HG03378 (cell line): ENCODE data around the gene TRA2A.
"Not testable (repeated sequence)": the region's sequence is repeated elsewhere in the genome, so short reads cannot be mapped to it uniquely, and the experiment has no call there.

Source experiments
- ATAC-seq: cut with Tn5 transposase; IDR thresholded peaks from one replicate; pipeline ENCODE4 v1.9.1; 2021; ENCODE audit warnings: mild to moderate bottlenecking, moderate library complexity; ENCODE audit not compliant: unreplicated experiment

Gene TRA2A

DNA sequence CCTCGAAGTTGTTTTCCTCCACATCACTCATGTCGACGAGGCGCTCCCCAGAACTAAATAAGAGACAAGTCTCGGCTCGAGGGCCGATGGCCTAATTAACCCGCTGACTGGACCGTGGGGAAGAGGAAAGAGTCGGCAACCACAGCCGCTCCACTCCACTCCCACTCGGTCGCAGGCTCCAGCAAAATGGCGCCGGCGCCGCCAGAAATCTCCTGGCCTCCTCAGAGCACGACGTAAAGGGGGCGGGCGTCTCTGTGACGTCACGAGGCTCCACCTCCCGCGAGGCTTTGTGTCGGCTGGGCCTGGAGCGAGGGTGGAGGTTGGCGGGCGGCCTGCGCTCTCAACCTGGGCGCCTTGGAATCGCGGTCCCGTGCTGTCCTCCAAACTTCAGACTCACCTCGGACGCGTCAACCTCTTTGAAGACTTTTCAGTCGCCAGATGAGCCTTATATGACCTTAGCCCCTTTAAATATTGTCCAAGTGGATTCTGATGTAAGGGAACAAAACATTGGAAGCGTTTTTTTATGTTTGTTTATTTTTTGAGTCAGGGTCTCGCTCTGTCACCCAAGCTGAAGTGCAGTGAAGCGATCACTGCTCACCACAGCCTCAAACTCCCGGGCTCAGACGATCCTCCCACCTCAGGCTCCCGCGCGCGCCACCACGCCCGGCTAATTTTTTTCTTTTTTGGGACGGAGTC, at the start of gene TRA2A:
TRA2A (minus strand) TSS at position 188 of the 696 bp plus-strand sequence; CDS start at position 31, 157 bp downstream.
- ATAC-seq = peak; percentile 59

DNA sequence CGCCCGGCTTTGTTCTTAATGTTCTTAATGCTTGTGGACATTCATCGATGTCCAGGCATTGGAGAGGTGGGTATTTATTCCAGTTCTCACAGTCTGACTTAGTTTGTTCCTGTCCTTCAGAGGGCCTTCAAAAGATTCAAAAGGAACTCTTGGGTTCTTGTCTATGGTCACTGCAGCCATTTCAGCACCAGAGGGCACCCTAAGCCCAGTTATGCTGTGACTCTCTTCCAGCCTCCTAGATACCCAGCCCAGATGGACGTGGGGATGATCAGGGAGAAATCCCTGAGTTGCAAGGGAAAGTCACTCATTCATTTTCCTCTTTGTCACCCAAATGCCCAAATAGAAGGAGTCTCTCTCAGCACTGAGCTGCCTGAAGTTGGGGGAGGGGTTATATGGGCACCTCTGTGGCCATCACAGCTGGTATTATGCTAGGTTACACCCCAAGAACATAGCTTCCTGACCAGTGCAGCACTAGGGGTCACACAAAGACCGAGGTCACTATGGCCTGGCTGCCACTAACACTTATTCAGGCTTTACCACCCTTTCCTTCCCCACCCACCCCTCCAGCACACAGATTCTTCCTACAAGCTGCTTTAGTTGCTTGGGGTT, 38.9 kb upstream of the TRA2A start:
- peak; percentile 90 for ATAC-seq

DNA sequence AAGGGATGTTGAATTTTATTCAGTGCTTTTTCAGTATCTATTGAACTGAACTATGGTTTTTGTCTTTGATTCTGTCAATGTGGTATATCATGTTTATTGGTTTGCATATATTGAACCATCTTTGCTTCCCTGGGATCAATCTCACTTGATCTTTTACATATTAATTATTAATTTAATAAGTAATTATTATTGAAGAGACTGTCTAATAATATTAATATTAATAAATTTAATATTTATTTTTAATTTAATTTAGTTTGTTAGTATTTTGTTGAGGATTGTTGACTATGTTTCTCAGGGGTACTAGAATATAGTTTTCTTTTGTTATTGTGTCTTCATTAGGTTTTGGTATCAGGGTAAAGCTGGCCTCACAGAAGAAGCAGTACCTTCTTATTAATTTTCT, 26.5 kb upstream of the TRA2A start:
- no peak for ATAC-seq

DNA sequence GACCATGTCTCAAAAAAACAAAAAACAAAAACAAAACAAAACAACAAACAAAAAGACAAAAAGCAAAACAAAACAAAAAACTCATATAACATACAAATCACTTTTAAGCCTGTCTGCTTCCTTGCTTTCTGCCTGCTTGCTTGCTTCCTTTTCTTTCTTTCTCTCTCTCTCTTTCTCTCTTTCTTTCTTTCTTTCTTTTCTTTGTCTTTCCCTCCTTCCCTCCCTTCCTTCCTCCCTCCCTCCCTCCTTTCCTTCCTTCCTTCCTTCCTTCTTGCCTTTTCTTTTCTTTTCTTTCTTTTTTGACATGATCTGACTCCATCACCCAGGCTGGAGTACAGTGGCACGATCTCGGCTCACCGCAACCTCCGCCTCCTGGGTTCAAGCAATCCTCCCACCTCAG, 15.9 kb upstream of the TRA2A start:
- no peak for ATAC-seq

DNA sequence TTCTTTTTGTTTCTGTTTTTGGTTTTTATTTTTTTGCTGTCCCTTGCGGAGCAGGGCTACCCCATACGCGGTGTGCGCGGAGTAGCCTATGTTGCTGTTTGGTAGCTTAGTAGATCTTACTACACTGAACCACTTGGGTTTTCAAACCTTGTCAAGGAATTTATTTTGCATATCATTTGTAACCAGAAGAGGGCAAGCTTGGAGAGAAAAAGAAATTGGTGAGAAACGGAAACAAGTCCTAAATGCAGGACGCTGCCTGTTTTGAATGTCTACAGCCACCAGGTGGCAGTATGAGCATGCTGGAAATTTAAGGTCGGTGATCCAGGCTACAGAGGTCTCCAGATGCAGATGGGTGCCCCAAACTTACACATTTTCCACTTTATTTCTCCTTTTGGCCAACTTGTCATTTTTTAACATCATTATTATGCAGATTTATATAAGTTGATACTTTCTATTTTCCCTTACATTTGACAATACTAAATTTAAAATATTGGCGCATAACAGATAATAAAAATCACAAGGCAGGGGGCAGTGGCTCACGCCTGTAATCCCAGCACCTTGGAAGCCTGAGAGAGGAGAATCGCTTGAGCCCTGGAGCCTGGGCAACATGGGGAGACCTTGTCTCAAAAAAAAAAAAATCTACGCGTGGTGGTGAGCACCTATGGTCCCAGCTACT, 15.3 kb upstream of the TRA2A start:
- ATAC-seq = peak; percentile 67

DNA sequence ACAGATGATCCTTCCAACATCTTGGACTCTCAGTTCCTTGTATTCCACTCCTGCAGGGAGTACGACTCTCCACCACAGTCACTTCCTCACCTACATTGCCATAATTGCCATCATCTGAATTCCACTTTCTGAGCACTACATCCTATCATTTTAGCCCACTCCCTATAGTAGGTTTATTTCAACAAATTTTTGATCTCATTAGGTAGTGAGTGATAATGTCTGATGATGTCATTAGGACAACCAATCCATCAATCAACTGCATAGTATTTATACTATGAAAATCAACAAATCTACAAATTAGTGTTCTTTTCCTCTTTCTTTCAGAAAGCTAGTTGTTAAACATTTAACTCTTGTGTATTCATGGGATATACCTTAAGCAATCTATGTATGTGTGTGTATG, 13.7 kb upstream of the TRA2A start:
- no peak for ATAC-seq

DNA sequence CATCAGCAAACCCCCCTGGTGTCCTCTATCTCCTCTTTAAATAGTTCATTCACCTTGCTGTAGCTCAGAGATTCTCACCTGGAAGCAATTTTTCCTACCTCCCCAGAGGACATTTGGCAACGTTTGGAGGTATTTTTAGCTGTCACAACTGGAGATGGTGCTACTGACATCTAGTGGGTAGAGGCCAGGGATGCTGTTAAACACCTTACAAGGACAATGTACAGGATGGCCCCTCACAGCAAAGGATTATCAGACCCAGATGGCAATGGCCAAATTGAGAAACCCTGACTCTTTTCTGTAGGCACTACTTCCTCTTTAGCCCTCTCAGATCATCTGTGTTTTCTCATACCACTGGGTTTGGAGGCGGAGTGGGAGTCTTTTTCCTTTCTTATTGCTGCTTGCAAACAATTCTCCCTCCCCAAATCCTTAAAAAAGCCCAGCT, 13.2 kb upstream of the TRA2A start:
- peak; percentile 53 for ATAC-seq

DNA sequence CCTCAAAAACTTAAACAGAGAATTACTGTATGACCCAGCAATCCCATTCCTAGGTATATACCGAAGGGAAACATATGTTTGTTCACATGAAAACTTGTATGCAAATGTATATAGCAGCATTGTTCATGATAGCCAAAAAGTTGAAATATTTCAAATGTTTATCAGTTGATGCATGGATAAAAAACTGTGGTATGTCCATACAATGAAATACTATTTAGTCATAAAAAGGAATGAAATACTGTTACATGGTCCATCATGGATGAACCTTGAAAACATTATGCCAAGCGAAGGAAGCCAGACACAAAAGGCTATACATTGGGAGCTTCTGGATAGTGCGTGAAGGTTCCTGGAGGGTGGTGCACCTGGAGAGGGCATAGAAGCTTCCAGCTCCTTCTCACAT, 11.0 kb upstream of the TRA2A start:
- ATAC-seq = no peak

DNA sequence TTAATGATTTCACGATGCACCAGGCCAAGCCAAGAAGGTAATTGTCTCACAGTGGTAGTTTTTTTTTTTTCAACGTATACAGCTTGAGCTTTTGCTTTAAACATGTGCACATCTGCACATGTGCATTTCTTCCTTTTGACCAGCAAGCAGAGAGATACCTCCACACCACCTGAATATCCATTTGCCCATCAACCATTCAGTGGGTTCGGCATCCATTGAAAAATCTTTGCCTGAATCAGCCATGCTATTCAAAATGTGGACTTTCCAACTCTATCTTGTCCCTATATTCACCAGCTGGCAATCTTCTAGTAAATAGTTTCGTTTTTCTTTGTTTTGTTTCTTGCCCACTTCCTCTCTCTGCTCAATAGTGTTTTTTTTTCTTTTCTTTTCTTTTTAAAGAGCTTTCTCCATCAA, 7.7 kb upstream of the TRA2A start:
- ATAC-seq = no peak

DNA sequence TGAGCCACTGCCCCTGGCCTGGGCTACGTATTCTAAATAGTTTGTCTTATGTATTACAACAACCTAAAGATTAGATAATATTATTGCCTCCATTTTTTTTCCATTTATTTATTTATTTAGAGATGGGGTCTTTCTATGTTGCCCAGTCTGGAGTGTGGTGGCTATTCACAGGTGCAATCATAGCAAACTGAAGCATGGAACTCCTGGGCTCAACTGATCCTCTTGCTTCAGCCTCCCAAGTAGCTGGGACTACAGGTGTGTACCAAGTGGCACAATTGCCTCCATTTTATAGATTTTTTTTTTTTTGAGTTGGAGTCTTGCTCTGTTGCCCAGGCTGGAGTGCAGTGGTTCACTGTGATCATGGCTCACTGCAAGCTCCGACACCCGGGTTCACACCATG, 6.5 kb upstream of the TRA2A start:
- ATAC-seq = no peak

DNA sequence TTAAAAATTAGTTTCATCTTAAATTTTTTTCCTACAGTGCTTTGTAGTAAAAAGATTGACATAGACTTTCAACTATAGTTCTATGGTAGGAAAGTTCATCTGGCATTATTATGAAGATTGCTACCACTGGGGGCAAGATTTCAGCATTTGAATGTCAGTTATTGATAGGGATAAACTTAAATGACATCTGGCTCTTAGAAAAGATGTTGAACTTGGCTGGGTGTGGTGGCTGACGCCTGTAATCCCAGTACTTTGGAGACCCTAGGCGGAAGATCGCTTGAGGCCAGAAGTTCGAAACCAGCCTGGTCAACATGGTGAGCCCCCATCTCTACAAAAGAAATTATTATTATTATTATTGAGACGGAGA, 1.4 kb upstream of the TRA2A start:
- ATAC-seq = no peak

DNA sequence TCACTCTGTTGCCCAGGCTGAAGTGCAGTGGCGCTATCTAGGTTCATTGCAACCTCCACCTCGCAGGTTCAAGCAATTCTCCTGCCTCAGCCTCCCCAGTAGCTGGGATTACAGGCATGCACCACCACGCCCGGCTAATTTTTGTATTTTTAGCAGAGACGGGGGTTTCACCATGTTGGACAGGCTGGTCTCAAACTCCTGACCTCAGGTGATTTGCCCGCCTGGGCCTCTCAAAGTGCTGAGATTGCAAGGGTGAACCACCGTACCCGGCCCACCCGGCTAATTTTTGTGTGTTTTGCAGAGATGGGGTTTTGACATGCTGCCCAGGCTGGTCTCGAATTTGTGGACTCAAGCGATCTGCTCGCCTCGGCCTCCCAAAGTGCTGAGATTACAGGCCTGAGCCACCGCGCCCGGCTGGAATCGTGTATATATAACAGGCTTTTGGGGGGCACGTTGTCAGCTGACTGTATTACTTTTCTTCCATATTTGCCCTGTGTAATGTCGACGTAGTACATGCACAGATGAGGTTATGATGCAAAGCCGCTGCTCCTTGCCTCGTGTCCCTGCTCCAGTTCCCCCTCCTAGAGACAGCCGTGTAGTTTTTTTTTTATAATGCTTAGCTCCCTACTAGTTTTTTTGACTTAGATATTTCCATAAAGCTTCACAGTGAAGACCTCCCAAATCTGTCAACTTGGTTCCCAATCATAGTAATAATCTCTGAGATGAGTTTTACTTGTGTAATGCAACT, 883 bp upstream of the TRA2A start:
- no peak for ATAC-seq

DNA sequence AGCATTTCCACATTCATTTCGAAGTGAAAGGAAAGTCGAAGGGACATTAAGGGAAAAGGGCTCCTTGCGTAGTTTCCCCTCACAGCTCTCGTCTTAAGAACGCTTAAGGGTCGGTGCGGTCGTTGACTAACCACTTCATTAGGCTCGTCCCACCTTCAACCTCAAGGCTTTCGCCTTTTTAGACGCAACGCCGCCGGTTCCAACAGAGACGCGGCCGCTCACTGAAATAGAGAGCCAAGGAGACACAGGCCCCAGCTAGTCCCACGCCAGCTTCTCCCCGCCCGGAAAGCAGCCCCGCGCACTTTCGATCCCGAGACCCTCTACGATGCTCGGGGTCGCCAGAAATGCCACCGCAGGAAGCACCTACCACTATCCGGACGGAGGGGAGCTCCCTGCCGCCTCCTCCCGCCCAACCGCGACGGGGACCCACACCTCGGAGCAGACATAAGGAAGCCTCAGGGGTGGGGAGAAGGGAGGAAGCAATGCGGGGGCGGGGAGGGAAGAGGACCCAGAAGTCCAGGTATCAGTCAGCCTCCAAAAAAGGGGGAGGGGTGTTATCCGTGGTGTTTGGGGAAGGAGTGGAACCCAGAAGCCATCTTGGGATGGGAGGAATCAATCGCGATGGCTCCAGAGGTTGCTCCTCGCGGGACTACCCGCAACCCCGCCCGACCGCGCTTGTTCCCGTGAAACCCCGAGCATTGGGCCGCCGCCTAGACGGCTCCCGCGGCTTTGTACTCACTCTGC, 559 bp downstream of the TRA2A start:
- peak; percentile 21 for ATAC-seq

DNA sequence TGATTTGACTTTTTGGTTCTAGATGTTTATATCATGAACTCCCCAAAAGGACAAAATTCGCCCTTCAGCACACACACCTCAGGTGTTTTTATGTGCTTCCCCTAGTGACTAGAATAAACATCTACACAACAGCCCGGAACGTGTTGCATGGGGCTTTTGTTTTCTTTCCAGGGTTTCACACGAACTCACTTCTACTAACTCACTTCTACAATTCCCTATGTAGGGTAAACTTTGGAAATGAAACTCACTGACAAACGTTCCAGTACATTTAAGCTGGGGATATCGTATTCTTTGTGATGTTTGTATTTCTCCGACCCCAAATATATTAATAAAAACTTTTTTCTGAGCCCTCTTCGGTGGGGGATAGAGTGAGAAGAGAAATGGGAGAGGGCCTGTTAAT, 1.4 kb downstream of the TRA2A start:
- peak; percentile 37 for ATAC-seq

DNA sequence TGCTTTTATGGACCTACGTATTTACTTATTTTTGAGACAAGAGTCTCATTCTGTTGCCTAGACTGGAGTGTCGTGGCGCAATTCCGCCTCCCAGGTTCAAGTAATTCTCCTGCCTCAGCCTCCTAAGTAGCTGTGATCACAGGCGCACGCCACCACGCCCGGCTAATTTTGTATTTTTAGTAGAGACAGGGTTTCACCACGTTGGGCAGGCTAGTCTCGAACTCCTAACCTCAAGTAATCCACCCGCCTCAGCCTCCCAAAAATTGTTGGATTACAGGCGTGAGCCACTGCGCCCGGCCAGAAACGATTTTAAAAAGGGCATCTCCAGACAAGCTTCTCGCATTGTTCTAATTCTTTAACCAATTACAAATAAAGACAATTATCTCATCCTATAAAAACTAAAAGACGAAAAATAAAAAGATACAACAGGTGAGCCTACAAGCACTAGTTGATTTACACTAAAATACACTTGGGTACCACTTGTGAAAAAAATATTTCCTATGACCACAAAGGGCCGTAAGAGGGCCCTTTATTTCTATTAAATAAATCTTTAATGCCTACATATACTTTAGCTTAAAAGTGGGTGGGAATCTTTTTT, 2.4 kb downstream of the TRA2A start:
- no peak for ATAC-seq

DNA sequence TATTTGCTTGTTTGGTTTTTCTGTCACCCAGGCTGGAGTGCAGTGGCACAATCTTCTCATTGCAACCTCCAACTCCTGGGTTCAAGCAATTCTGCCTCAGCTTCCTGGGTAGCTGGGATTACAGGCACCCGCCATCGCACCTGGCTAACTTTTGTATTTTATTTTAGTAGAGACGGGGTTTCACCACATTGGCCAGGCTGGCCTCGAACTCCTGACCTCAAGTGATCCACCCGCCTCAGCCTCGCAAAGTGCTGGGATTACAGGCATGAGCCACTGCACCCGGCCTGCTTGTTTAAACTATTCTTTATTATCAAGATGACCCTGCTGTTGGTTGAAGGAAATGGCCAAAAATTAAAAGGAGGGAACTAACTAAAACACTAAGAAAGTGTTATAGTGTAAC, 6.2 kb downstream of the TRA2A start:
- ATAC-seq = not testable (repeated sequence)

DNA sequence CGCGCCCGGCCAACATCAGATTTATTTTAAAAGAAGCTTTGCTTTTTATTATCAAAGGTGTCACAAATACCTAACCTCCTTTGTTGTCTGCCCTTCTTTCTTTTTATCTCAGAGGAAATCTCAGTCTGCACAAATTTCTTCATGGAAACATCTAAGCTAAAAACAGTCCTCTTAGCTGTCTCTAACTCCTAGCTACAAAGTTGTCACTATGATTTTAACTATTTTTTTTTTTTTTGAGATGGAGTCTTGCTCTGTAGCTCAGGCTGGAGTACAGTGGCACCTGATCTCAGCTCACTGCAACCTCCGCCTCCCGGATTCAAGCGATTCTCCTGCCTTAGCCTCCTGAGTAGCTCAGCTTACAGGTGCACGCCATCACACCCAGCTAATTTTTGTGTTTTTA, 7.3 kb downstream of the TRA2A start:
- ATAC-seq = no peak

DNA sequence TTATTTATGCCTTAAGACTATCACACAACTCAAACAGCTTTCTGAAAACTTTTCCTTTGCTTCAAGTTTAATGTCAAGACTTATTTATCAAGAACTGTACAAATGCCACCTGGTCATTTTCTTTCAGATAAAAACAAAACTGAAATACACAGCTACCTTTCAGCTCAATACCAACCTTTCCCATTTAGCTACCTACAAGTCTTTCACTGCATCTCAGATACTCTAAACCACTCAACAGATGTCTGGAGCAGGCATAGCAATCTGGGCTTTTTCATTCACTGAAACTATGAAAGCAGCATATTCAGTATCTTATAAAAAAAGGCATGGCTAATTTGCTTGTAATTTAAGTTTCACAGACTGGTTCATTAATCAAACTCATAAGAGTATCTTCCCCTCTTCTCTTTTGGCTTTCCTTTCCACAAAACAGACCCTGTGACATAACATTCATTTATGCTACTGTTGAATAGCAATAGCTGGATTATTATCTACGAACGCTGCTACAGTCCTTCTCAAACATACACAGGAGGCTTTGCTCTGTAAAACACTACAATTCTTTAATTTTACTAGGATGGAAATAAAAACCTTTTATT, 8.2 kb downstream of the TRA2A start:
- no peak for ATAC-seq

DNA sequence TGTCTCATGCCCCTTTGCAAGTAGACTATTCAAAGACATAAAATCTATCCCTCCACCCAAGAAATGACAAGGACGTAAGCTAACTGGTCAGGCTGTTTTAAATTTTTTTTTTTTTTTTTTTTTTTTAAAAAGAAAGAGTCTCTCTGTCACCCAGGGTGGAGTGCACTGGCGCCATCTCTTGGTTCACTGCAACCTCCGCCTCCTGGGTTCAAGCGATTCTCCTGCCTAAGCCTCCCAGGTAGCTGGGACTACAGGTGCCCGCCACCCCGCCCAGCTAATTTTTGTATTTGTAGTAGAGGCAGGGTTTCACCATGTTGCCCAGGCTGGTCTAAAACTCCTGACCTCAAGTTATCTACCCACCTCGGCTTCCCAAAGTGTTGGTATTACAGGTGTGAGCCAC, 11.2 kb downstream of the TRA2A start:
- ATAC-seq = no peak

DNA sequence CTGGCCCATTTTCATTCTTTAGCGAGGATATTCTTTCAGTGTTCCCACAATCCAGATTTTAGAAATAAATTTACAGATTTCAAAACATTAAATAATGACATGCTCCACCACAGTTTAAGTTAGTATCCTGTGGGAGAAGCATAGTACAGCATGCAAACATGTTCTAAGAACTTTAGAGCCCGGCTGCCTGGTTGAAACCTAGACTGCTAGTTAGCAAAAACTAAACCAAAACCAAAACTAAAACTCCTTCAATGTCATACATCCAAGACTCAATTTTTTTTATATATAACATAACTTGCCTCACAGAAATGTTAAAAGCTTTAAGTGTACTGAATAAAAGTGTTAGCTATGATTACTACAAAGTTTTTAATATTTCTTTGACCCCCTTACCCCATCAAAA, 17.0 kb downstream of the TRA2A start:
- no peak for ATAC-seq
